Neuron (in vitro differentiated cells): ENCODE measurements around the gene FKBP9.

ENCODE experiments used
- H2AFZ ChIP-seq: one replicate; pipeline ENCODE4 v1.6.1; 2013; ENCODE audit warnings: low read depth, mild to moderate bottlenecking, inconsistent platforms, low read length, moderate library complexity
- H3K27me3 ChIP-seq: one replicate; pipeline ENCODE4 v1.6.1; 2013; ENCODE audit warnings: low read length; ENCODE audit not compliant: insufficient read depth
- H3K36me3 ChIP-seq: one replicate; pipeline ENCODE4 v1.6.1; 2013; ENCODE audit warnings: low read length; ENCODE audit not compliant: insufficient read depth
- H3K4me1 ChIP-seq: one replicate; pipeline ENCODE4 v1.6.1; 2013; ENCODE audit warnings: low read length; ENCODE audit not compliant: insufficient read depth
- H3K4me3 ChIP-seq: 2 replicates; pipeline ENCODE4 v1.5.1; 2013; ENCODE audit warnings: mild to moderate bottlenecking, low read length, moderate library complexity
- H3K9me3 ChIP-seq: one replicate; pipeline ENCODE4 v1.6.1; 2013; ENCODE audit warnings: low read length

Gene FKBP9

GRCh38 chr7:33043501-33044400 is 86.5 kb downstream of the FKBP9 start:
- H3K36me3 ChIP-seq, result no peaks in the 10 kb centered on the region
- H3K4me3 ChIP-seq, result no peak overlapping the region
- no peaks in the 10 kb centered on the region for H3K9me3 ChIP-seq
- no peaks in the 10 kb centered on the region for H3K27me3 ChIP-seq
- peaks cover 5% of the 10 kb centered on the region for H3K4me1 ChIP-seq
- H2AFZ ChIP-seq, result no peak overlapping the region

- H2AFZ ChIP-seq, result no peak overlapping the region
- no peak overlapping the region for H3K4me3 ChIP-seq
- H3K9me3 ChIP-seq, result no peaks in the 10 kb centered on the region
- no peaks in the 10 kb centered on the region for H3K36me3 ChIP-seq
- H3K4me1 ChIP-seq, result peaks cover 5% of the 10 kb centered on the region
- H3K27me3 ChIP-seq, result no peaks in the 10 kb centered on the region
Measured at GRCh38 chr7:33044401-33044718, 87.1 kb downstream of the FKBP9 start.

GRCh38 chr7:33044986-33045385 is 87.7 kb downstream of the FKBP9 start:
- no peak overlapping the region for H2AFZ ChIP-seq
- no peaks in the 10 kb centered on the region for H3K9me3 ChIP-seq
- no peak overlapping the region for H3K4me3 ChIP-seq
- H3K27me3 ChIP-seq, result no peaks in the 10 kb centered on the region
- H3K36me3 ChIP-seq, result no peaks in the 10 kb centered on the region
- peaks cover 5% of the 10 kb centered on the region for H3K4me1 ChIP-seq

GRCh38 chr7:33048257-33048656 is 91.0 kb downstream of the FKBP9 start:
- Histone ChIP-seq H3K36me3 (no peaks in the 10 kb centered on the region), H3K9me3 (no peaks in the 10 kb centered on the region), H2AFZ (no peak overlapping the region), H3K4me1 (peaks cover 5% of the 10 kb centered on the region), H3K27me3 (no peaks in the 10 kb centered on the region), H3K4me3 (no peak overlapping the region)

GRCh38 chr7:33048704-33049103 is 91.5 kb downstream of the FKBP9 start:
- Histone ChIP-seq H3K36me3 (no peaks in the 10 kb centered on the region), H3K27me3 (no peaks in the 10 kb centered on the region)

GRCh38 chr7:33050535-33051318 is 93.5 kb downstream of the FKBP9 start:
- H2AFZ ChIP-seq, result no peak overlapping the region
- no peaks in the 10 kb centered on the region for H3K27me3 ChIP-seq
- no peaks in the 10 kb centered on the region for H3K9me3 ChIP-seq
- no peaks in the 10 kb centered on the region for H3K4me1 ChIP-seq
- no peak overlapping the region for H3K4me3 ChIP-seq
- no peaks in the 10 kb centered on the region for H3K36me3 ChIP-seq

More at GRCh38 chr7:33048704-33049103, 91.5 kb downstream of the FKBP9 start:
- Histone ChIP-seq H2AFZ (no peak overlapping the region), H3K4me1 (peaks cover 5% of the 10 kb centered on the region), H3K4me3 (no peak overlapping the region), H3K9me3 (no peaks in the 10 kb centered on the region)

GRCh38 chr7:33053721-33054120 is 96.5 kb downstream of the FKBP9 start:
- Histone ChIP-seq H3K4me1 (no peaks in the 10 kb centered on the region), H3K27me3 (no peaks in the 10 kb centered on the region), H3K9me3 (peaks cover 2% of the 10 kb centered on the region), H3K36me3 (peaks cover 2% of the 10 kb centered on the region), H2AFZ (no peak overlapping the region), H3K4me3 (no peak overlapping the region)

GRCh38 chr7:33054261-33054964 is 97.2 kb downstream of the FKBP9 start:
- no peaks in the 10 kb centered on the region for H3K4me1 ChIP-seq
- H3K27me3 ChIP-seq, result no peaks in the 10 kb centered on the region
- H3K9me3 ChIP-seq, result peaks cover 2% of the 10 kb centered on the region
- H2AFZ ChIP-seq, result no peak overlapping the region
- peaks cover 3% of the 10 kb centered on the region for H3K36me3 ChIP-seq
- H3K4me3 ChIP-seq, result no peak overlapping the region

- Histone ChIP-seq H3K9me3 (peaks cover 2% of the 10 kb centered on the region), H3K4me3 (no peak overlapping the region), H2AFZ (no peak overlapping the region), H3K4me1 (no peaks in the 10 kb centered on the region), H3K27me3 (no peaks in the 10 kb centered on the region), H3K36me3 (peaks cover 10% of the 10 kb centered on the region)
Measured at GRCh38 chr7:33055158-33055557, 97.9 kb downstream of the FKBP9 start.
